Activated CD4-positive, alpha-beta T cell treated with anti-CD3 and anti-CD28 coated beads, Interleukin-2, amount 10 ng/mL, durations not matched to agents 24 days and 14 days (primary cell): ENCODE results near the gene WTAP. TPM values are rescaled to one million over a fixed set of nuclear protein-coding genes. Genes with fewer than 3 reads are reported as not detected.

Experiments used
- DNase-seq: peaks from one replicate; pipeline ENCODE4 v3.0.0; 2022
- H3K27ac Mint-ChIP-seq: one replicate; pipeline ENCODE4 v1.8.0; 2022; ENCODE audit warnings: mild to moderate bottlenecking, mixed read lengths
- H3K27me3 Mint-ChIP-seq: one replicate; pipeline ENCODE4 v1.8.0; 2022; ENCODE audit warnings: mixed read lengths
- H3K36me3 Mint-ChIP-seq: one replicate; pipeline ENCODE4 v1.8.0; 2022; ENCODE audit warnings: low read depth, mild to moderate bottlenecking, mixed read lengths
- H3K4me1 Mint-ChIP-seq: one replicate; pipeline ENCODE4 v1.8.0; 2021; ENCODE audit warnings: mixed read lengths
- H3K4me3 Mint-ChIP-seq: one replicate; pipeline ENCODE4 v1.8.0; 2022; ENCODE audit warnings: mild to moderate bottlenecking, moderate library complexity, mixed read lengths
- H3K9me3 Mint-ChIP-seq: one replicate; pipeline ENCODE4 v1.8.0; 2021; ENCODE audit warnings: mixed read lengths
- intact Hi-C: fragments of 100-400 bp; cut with micrococcal nuclease; formaldehyde crosslinking; loops from one replicate; pipeline ENCODE4 v1.15.1; 2023
- total RNA-seq: library from RNA; stranded (reverse); gene quantifications from 2 replicates; pipeline ENCODE4 v1.2.3, GENCODE V29; 2022

Gene WTAP
- total RNA-seq, 1 donor from 2014 or later: 107 TPM

DNA sequence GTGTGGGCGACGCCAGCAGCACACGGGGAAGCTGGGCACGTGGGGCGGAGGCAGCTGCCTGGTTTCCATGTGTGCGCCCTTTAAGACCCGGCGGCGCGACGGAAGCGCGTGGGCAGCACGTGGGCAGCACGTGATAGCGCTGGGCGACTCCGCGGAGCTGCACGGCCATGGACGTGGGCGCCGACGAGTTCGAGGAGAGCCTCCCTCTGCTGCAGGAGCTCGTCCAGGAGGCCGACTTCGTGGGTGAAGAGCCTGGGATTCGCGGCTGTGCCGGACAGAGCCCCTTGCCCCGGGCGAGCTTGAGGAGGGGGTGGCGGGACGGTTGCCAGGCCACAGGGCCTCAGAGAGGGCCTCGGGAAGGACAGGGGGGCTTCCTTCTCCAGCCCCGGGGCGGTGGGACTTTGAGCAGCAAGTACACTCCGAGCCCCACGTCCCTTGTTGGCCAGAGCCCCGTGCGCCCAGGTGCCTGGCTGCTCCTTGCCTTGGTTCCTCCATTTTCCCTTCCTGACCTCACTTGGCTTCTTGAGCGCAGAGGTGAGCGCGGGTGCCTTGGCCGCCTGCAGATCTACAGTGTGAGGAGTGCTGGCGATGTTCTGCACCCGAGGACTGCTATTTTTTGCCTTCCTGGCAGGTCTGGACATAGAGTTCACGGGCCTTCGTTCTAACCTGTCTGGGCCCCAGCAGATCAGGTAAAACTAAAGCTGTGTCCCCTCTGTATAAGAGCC lies 73.0 kb downstream of the WTAP start, which contains the start of gene PNLDC1:
Gene PNLDC1, plus strand, starts transcription at position 136 of the 725 bp plus-strand sequence. Its CDS starts 32 bp downstream, at position 168.
- peaks cover 5% of the 10 kb centered on the region for H3K4me1 Mint-ChIP-seq
- no peaks in the 10 kb centered on the region for H3K9me3 Mint-ChIP-seq
- H3K27me3 Mint-ChIP-seq: no peaks in the 10 kb centered on the region
- peaks cover 33% of the 10 kb centered on the region for H3K36me3 Mint-ChIP-seq
- no peak within 1 kb of the TSS for H3K27ac Mint-ChIP-seq
- H3K4me3 Mint-ChIP-seq: no peak within 1 kb of the TSS
- intact Hi-C loops: no loop called here
- DNase-seq: no peak

DNA sequence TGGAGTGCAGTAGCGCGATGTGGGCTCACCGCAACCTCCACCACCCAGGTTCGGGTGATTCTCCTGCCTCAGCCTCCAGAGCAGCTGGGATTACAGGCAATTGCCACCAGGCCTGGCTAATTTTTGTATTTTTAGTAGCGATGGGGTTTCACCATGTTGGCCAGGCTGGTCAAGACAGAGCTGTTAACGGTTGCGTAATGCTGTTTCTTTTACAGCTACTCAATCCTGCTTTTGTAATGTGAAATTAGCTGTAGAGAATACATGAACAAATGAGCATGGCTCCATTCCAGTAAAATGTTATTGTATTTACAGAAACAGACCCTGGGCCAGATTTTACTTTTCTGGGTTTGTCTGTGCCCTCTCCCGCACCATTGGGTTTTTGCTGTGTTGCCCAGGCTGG lies 74.6 kb downstream of the WTAP start:
- Mint-ChIP-seq H3K27me3 (no peaks in the 10 kb centered on the region), H3K36me3 (peaks cover 27% of the 10 kb centered on the region), H3K4me3 (no peak overlapping the region), H3K27ac (no peak overlapping the region), H3K4me1 (peaks cover 5% of the 10 kb centered on the region), H3K9me3 (no peaks in the 10 kb centered on the region)
- intact Hi-C loops: no loop called here
- DNase-seq: no peak

DNA sequence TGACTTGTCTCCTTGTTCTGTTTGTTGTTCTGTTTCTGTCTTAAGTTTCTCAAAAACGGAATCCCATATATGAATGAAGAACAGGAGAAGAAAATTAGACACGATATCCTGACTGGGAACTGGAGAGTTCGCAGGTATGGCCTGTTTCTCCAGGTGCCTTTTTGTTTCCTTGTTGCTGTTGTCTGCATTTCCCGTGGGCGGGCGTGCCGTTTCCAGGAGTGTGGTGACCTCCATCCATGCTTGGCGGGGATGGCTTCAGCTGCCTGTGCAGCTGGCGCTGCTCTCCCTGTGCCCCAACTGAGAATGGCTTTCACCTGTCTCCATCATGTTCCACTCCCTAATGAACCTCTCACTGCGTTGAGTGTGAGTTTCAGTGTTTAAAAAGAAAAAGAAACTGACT lies 77.2 kb downstream of the WTAP start:
- Mint-ChIP-seq H3K4me1 (peaks cover under 1% of the 10 kb centered on the region), H3K4me3 (no peak overlapping the region), H3K27ac (no peak overlapping the region), H3K9me3 (no peaks in the 10 kb centered on the region), H3K36me3 (peaks cover 5% of the 10 kb centered on the region), H3K27me3 (no peaks in the 10 kb centered on the region)
- intact Hi-C loops: no loop called here
- DNase-seq: no peak

DNA sequence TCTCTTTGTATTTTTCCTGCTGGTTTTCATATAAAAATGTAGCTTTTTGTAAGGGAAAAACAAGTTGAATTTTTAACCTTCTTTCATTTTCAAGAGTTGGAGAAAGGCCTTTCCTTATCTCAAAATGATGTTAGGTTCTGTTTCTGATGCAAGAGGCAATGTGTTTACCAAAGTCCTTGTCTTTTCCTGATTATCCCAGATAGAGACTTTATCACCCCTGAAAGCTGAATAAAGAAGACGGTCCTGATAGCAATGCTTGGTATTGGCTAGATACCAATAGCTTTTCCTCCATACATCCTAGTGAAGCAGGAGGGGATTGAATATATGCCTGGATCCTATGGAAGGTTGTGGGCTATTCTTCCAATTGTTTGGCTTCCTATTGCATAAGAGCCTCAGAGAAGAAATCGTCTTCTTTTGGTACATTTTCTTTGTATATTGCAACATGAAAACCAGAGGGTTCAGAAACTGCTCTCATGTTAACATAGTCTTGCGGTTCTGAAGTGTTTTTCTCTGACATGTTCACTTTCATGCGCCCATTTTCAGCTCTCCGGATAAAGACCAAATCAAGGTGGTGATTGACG lies 78.2 kb downstream of the WTAP start:
- Mint-ChIP-seq H3K27me3 (no peaks in the 10 kb centered on the region), H3K9me3 (no peaks in the 10 kb centered on the region), H3K27ac (no peak overlapping the region), H3K4me3 (no peak overlapping the region), H3K36me3 (peaks cover 4% of the 10 kb centered on the region), H3K4me1 (peaks cover 2% of the 10 kb centered on the region)
- no peak for DNase-seq
- intact Hi-C loops: no loop called here

Other genes with a start within 250 kb of the WTAP start
- gene SOD2, start 34.3 kb upstream of the WTAP start, total RNA-seq: 83.0 and 88.3 TPM in 2 replicates
- 85.3 and 88.2 TPM in 2 replicates for gene ACAT2, start 34.5 kb downstream of the WTAP start, total RNA-seq
- 528 and 531 TPM in 2 replicates for gene TCP1, start 62.1 kb downstream of the WTAP start, total RNA-seq
- gene MRPL18, start 63.0 kb downstream of the WTAP start, total RNA-seq: 106 and 112 TPM in 2 replicates
- 0.40 and 0.97 TPM in 2 replicates for gene PNLDC1, start 72.8 kb downstream of the WTAP start, total RNA-seq
- not detected in 2 replicates for gene MAS1, start 163.5 kb downstream of the WTAP start, total RNA-seq
- 75.1 and 77.9 TPM in 2 replicates for gene IGF2R, start 241.6 kb downstream of the WTAP start, total RNA-seq